Keratinocyte (primary cell): ENCODE measurements around the gene GLCE. TPM values are rescaled to one million over a fixed set of nuclear protein-coding genes. Genes with fewer than 3 reads are reported as not detected.

Source experiments
- DNase-seq: peaks from one replicate; pipeline ENCODE4 v3.0.0-alpha.2; 2011; ENCODE audit warnings: low read depth, missing footprints, low spot score
- FAIRE-seq: peaks from 2 replicates; lab custom pipeline; 2011; peaks lifted over from hg19 to GRCh38; lab: Jason Lieb, UNC
- H2AFZ ChIP-seq: 2 replicates; pipeline ENCODE4 v1.6.0; 2012; ENCODE audit warnings: low read length, control low read depth, inconsistent platforms; ENCODE audit not compliant: control insufficient read depth
- H3K27ac ChIP-seq: 2 replicates; pipeline ENCODE4 v1.5.1; 2011; ENCODE audit warnings: low read length; ENCODE audit not compliant: control insufficient read depth, insufficient read depth
- H3K27me3 ChIP-seq: 3 replicates; pipeline ENCODE4 v1.6.0; 2011; ENCODE audit warnings: low read length; ENCODE audit not compliant: control insufficient read depth, insufficient read depth; ENCODE audit errors: extremely low read depth
- H3K36me3 ChIP-seq, 2 experiments: 2 replicates in 1 of 2; 3 replicates in 1 of 2; pipeline ENCODE4 v1.5.1; 2011; ENCODE audit warnings: low read length in 2 of 2, mild to moderate bottlenecking in 1 of 2; ENCODE audit not compliant: control insufficient read depth in 2 of 2, insufficient read depth in 2 of 2; ENCODE audit errors: extremely low read depth in 1 of 2
- H3K4me1 ChIP-seq: 3 replicates; pipeline ENCODE4 v1.5.1; 2011; ENCODE audit warnings: low read length; ENCODE audit not compliant: control insufficient read depth, insufficient read depth; ENCODE audit errors: extremely low read depth
- H3K4me2 ChIP-seq: 3 replicates; pipeline ENCODE4 v1.6.0; 2011; ENCODE audit warnings: low read depth, low read length; ENCODE audit not compliant: control insufficient read depth, insufficient read depth; ENCODE audit errors: extremely low read depth
- H3K4me3 ChIP-seq, 3 experiments: fragments of 200-600 bp in 1 of 3; sonication (generic) in 1 of 3; 2 replicates in 2 of 3; 3 replicates in 1 of 3; pipeline ENCODE4 v1.5.1; 2011 to 2016; ENCODE audit warnings: low read length in 3 of 3, mild to moderate bottlenecking in 3 of 3, control low read depth in 2 of 3, inconsistent platforms in 1 of 3, low read depth in 1 of 3, mixed read lengths in 1 of 3, mixed run types in 1 of 3, moderate library complexity in 1 of 3; ENCODE audit not compliant: control insufficient read depth in 2 of 3, insufficient read depth in 2 of 3; ENCODE audit errors: extremely low read depth in 1 of 3
- H3K79me2 ChIP-seq: 2 replicates; pipeline ENCODE4 v1.6.0; 2012; ENCODE audit warnings: low read length; ENCODE audit not compliant: control insufficient read depth, insufficient read depth
- H3K9ac ChIP-seq: 3 replicates; pipeline ENCODE4 v1.6.0; 2011; ENCODE audit warnings: low read length; ENCODE audit not compliant: control insufficient read depth, insufficient read depth; ENCODE audit errors: extremely low read depth
- H3K9me1 ChIP-seq: 3 replicates; pipeline ENCODE4 v1.6.0; 2011; ENCODE audit warnings: low read length; ENCODE audit not compliant: control insufficient read depth, insufficient read depth; ENCODE audit errors: extremely low read depth
- H3K9me3 ChIP-seq: 2 replicates; pipeline ENCODE4 v1.5.1; 2012; ENCODE audit warnings: low read depth, low read length; ENCODE audit not compliant: control insufficient read depth
- H4K20me1 ChIP-seq: 3 replicates; pipeline ENCODE4 v1.6.0; 2011; ENCODE audit warnings: low read length; ENCODE audit not compliant: control insufficient read depth, insufficient read depth; ENCODE audit errors: extremely low read depth
- EZH2 ChIP-seq: IDR thresholded peaks from one replicate; pipeline ENCODE4 v1.6.1; 2012; ENCODE audit warnings: inconsistent platforms, mild to moderate bottlenecking, low read length, moderate library complexity
- dilution Hi-C: fragments of 300-500 bp; cut with MboI; formaldehyde crosslinking; loops from one replicate; pipeline ENCODE4 v1.7.0; 2020; ENCODE audit warnings: low sequenced_read_pairs; ENCODE audit not compliant: extremely low pct_ligation_motif_present
- polyA plus RNA-seq, 5 experiments: library from polyadenylated mRNA; depleted of rRNA in 3 of 5; stranded (reverse) in 3 of 5; stranded (forward) in 1 of 5; unstranded in 1 of 5; fragments of >200 nt; gene quantifications; 1 replicate in 1 of 5; 2 replicates in 3 of 5; 3 replicates in 1 of 5; pipeline versions ENCODE4 v1.2.1 to v1.2.3, GENCODE V29; 2011 to 2012; ENCODE audit warnings: missing spikeins in 2 of 5, low read depth in 1 of 5, low replicate concordance in 1 of 5
- TF ChIP-seq, protein P1 (sequence below), 3 experiments: IDR thresholded peaks in 1 of 3; conservative IDR thresholded peaks in 1 of 3; optimal IDR thresholded peaks in 1 of 3; 2 replicates in 2 of 3; 3 replicates in 1 of 3; pipeline versions ENCODE3 to v1.5.1; 2011; ENCODE audit warnings: low read length in 3 of 3, mild to moderate bottlenecking in 3 of 3, moderate library complexity in 2 of 3, control low read depth in 1 of 3, inconsistent platforms in 1 of 3; ENCODE audit not compliant: insufficient read depth in 2 of 3; ENCODE audit errors: extremely low read depth in 1 of 3

The GLCE gene
- polyA plus RNA-seq, 1 donor (not counting 4 experiments of a cell fraction or from before 2014, with no cell fraction given) = 16.3 TPM

DNA sequence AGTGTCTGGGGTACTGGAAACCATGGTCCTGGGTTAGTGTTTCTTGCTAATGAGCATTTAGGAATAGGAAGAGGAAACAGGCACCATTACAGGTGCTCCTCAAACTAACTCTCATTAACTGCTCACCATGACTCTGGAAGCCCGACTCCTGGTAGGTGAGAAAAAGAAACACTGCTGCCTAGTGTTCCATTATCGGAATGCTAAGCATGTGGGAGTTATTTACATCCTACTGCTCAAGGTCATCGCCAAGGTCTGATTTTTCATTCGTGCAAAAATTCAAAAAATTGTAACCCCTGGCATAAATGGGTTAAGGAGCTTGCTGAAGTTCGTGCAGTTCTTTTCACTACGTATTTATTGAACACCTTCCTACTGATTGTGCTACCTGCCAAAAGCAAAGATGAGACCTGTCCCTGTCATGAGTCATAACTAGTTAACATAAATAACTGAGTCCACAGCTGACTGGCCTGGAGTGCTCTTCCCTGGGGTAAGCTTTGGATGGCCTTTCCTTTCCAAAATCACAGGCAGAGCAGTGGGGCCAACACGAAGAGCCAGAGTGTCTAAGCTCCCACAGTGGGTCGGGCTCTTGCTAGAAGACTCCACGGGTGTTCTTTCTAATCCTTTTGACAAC lies 115.6 kb downstream of the GLCE start:
- no peaks in the 10 kb centered on the region for H3K9me1 ChIP-seq
- H3K9ac ChIP-seq = no peak overlapping the region
- TF ChIP-seq, protein P1, sequence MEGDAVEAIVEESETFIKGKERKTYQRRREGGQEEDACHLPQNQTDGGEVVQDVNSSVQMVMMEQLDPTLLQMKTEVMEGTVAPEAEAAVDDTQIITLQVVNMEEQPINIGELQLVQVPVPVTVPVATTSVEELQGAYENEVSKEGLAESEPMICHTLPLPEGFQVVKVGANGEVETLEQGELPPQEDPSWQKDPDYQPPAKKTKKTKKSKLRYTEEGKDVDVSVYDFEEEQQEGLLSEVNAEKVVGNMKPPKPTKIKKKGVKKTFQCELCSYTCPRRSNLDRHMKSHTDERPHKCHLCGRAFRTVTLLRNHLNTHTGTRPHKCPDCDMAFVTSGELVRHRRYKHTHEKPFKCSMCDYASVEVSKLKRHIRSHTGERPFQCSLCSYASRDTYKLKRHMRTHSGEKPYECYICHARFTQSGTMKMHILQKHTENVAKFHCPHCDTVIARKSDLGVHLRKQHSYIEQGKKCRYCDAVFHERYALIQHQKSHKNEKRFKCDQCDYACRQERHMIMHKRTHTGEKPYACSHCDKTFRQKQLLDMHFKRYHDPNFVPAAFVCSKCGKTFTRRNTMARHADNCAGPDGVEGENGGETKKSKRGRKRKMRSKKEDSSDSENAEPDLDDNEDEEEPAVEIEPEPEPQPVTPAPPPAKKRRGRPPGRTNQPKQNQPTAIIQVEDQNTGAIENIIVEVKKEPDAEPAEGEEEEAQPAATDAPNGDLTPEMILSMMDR (optimal IDR thresholded peaks at IDR 0.05 in 1 of 3, IDR thresholded peaks at IDR 0.05 in 1 of 3, conservative IDR thresholded peaks at IDR 0.05 in 1 of 3; ENCODE audit: extremely low read depth in 1 of 3, insufficient read depth in 2 of 3, low read length in 3 of 3) = no peak
- DNase-seq (no peak), FAIRE-seq (peak; percentile 57)
- H3K79me2 ChIP-seq = no peaks in the 10 kb centered on the region
- no peaks in the 10 kb centered on the region for H4K20me1 ChIP-seq
- H3K4me3 ChIP-seq = no peak overlapping the region
- no peak overlapping the region for H3K4me2 ChIP-seq
- H3K9me3 ChIP-seq = no peaks in the 10 kb centered on the region
- no peak overlapping the region for H2AFZ ChIP-seq
- H3K27ac ChIP-seq = no peak overlapping the region
- peaks cover 9% of the 10 kb centered on the region for H3K27me3 ChIP-seq
- H3K4me1 ChIP-seq = no peaks in the 10 kb centered on the region
- dilution Hi-C loops = no loop called here
- H3K36me3 ChIP-seq = no peaks in the 10 kb centered on the region

DNA sequence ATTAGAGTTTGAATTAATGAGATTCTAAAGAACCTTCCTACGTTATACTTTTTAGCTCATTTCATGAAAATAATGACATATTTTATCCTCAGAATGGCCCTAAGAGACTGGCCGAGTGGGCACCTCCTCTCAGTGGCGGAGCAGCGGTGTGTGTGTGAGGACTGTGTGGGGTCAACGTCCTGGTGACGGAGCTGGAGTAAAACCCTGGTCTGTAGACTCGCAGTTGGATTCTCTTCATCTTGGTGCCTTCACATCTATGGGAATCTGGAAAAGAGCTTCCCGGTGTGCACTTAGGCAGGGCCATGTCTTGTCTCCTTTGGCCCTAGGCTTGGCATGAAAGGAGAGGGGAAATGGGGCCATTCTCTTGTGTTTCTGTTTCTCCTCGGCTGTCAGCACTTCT lies 116.9 kb downstream of the GLCE start:
- dilution Hi-C loops = no loop called here
- FAIRE-seq (no peak), DNase-seq (no peak)
- no peak overlapping the region for H3K9ac ChIP-seq
- TF ChIP-seq, protein P1 (optimal IDR thresholded peaks at IDR 0.05 in 1 of 3, IDR thresholded peaks at IDR 0.05 in 1 of 3, conservative IDR thresholded peaks at IDR 0.05 in 1 of 3; ENCODE audit: extremely low read depth in 1 of 3, insufficient read depth in 2 of 3, low read length in 3 of 3) = no peak
- TF ChIP-seq EZH2 = no peak
- H4K20me1 ChIP-seq = no peaks in the 10 kb centered on the region
- H3K4me3 ChIP-seq = no peak overlapping the region
- H3K27ac ChIP-seq = no peak overlapping the region
- no peak overlapping the region for H3K4me2 ChIP-seq
- H3K27me3 ChIP-seq = peaks cover 9% of the 10 kb centered on the region
- H2AFZ ChIP-seq = no peak overlapping the region
- H3K79me2 ChIP-seq = no peaks in the 10 kb centered on the region
- no peaks in the 10 kb centered on the region for H3K4me1 ChIP-seq
- H3K9me3 ChIP-seq = no peaks in the 10 kb centered on the region
- H3K9me1 ChIP-seq = no peaks in the 10 kb centered on the region
- H3K36me3 ChIP-seq = no peaks in the 10 kb centered on the region
